IMR-90 (cell line): Measurements from ENCODE around the gene SLC10A3.

Experiments
- CTCF ChIP-seq: conservative IDR thresholded peaks from 2 replicates; pipeline ENCODE4 v1.5.1; 2012; ENCODE audit warnings: mild to moderate bottlenecking, low read depth, low read length, improper control_type of control experiment
- MXI1 ChIP-seq: IDR thresholded peaks from 2 replicates; pipeline ENCODE4 v1.6.1; 2012; ENCODE audit warnings: low read depth, mild to moderate bottlenecking, low read length, moderate library complexity, borderline replicate concordance
- NFE2L2 ChIP-seq: fragments of 150-350 bp; IDR thresholded peaks from 2 replicates; pipeline ENCODE4 v1.6.1; 2016; ENCODE audit warnings: low read depth, mild to moderate bottlenecking, low read length
- POLR2A ChIP-seq: IDR thresholded peaks from 2 replicates; pipeline ENCODE4 v1.6.1; 2012; ENCODE audit warnings: mild to moderate bottlenecking, low read depth, low read length

GRCh38 chrX:154494715-154495114, 4.3 kb upstream of the SLC10A3 start:
- TF ChIP-seq POLR2A = no peak
- TF ChIP-seq NFE2L2 = no peak
- no peak for TF ChIP-seq MXI1
- TF ChIP-seq CTCF = no peak
